Subcutaneous adipose tissue (tissue), 4 donors: ENCODE results near the gene PAX2. TPM values are rescaled to one million over a fixed set of nuclear protein-coding genes. Genes with fewer than 3 reads are reported as not detected.

Source experiments
- total RNA-seq, 4 donors: library from RNA; depleted of rRNA; stranded (reverse); fragments of >200 nt; gene quantifications; one replicate each; pipeline ENCODE4 v1.1.0, GENCODE V29; 2016
- TF ChIP-seq, protein P1 (sequence below): fragments of 450-650 bp; IDR thresholded peaks from one replicate; pipeline ENCODE4 v1.5.1; 2016; ENCODE audit warnings: low read depth, mild to moderate bottlenecking, control low read depth, antibody characterized with exemption, moderate library complexity

Gene PAX2
- total RNA-seq, 4 donors from 2014 or later, result not detected

GRCh38 chr10:100780324-100780723 is 34.9 kb downstream of the PAX2 start:
- TF ChIP-seq, protein P1, sequence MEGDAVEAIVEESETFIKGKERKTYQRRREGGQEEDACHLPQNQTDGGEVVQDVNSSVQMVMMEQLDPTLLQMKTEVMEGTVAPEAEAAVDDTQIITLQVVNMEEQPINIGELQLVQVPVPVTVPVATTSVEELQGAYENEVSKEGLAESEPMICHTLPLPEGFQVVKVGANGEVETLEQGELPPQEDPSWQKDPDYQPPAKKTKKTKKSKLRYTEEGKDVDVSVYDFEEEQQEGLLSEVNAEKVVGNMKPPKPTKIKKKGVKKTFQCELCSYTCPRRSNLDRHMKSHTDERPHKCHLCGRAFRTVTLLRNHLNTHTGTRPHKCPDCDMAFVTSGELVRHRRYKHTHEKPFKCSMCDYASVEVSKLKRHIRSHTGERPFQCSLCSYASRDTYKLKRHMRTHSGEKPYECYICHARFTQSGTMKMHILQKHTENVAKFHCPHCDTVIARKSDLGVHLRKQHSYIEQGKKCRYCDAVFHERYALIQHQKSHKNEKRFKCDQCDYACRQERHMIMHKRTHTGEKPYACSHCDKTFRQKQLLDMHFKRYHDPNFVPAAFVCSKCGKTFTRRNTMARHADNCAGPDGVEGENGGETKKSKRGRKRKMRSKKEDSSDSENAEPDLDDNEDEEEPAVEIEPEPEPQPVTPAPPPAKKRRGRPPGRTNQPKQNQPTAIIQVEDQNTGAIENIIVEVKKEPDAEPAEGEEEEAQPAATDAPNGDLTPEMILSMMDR, result no peak

DNA sequence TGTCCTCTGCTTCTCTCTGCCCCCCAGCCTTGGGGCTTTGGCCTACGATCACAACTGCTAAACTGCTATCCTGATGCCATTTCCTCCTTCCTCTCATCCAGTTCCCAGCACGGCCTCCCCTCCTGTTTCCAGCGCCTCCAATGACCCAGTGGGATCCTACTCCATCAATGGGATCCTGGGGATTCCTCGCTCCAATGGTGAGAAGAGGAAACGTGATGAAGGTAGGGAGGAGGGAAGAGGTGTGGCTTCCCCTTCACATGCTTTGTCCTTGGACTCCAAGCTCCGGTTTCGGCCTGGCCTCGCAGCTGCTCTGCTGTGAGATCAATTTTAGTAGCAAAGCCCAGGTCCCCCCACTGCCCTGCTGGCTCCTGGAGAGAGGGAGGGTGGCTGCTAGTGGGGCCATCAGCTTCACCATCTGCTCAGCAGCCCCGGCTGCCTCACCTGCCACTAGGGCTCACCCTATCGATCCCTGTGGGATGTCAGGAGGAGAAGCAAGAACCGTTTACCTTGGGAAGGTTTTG is 35.8 kb downstream of the PAX2 start:
- TF ChIP-seq, protein P1, result no peak

DNA sequence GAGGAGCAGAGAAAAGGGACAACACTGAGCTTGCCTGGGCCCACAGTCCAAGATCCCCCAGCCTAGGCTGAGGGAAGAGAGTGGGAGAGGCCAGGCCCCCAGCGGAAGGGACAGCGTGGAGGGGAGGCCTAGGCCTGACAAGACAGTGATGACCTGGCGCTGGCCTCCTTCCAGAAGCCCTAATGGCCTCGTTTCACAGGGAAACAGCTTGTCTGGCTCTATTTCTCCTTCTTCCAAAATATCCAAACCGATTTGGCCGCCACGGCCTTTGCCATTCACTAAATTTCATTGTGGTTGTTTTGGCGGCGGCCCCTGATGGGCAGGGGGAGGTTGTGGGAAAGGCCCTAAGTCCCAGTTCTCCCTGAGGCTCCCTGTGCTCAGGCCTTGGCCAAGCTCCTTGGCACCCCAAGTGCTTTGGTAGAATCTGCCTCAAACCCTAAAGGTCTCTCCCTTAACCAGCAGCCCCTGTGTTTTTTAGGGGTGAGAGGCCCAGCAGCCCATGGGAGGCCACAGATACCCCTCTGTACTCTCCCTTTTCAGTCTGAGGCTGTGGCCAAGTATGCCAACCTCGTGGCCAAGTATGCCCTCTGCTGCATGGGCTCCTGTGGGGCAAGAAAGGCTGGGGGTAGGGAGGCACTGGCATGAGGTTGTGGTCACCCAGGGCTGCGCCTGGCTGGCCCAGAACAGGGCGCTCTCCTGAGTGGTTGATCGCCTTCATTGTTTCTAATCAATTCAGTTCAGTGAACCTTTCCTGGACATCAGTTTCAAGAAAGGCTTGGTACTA is 37.3 kb downstream of the PAX2 start:
- TF ChIP-seq, protein P1, result no peak

- TF ChIP-seq, protein P1, result no peak
Observed at GRCh38 chr10:100784126-100784525, 38.7 kb downstream of the PAX2 start.

- TF ChIP-seq, protein P1, result no peak
Observed at GRCh38 chr10:100786591-100786990, 41.2 kb downstream of the PAX2 start.

GRCh38 chr10:100788002-100788903 is 42.9 kb downstream of the PAX2 start:
- TF ChIP-seq, protein P1, result no peak

- TF ChIP-seq, protein P1, result no peak
Observed at GRCh38 chr10:100790761-100791208, 45.4 kb downstream of the PAX2 start.
